GM10266 (cell line): ENCODE results near the gene CTRB1.

Experiments
- DNase-seq: peaks from one replicate; pipeline ENCODE4 v3.0.0; 2012; ENCODE audit errors: extremely low spot score
- CTCF ChIP-seq: IDR thresholded peaks from 2 replicates; pipeline ENCODE4 v1.5.1; 2012; ENCODE audit warnings: mild to moderate bottlenecking, low read depth; ENCODE audit not compliant: control insufficient read depth, insufficient read depth; ENCODE audit errors: missing control alignments

Gene CTRB1

GRCh38 chr16:75229172-75230031, 10.6 kb downstream of the CTRB1 start:
- TF ChIP-seq CTCF, result no peak
- no peak for DNase-seq

DNA sequence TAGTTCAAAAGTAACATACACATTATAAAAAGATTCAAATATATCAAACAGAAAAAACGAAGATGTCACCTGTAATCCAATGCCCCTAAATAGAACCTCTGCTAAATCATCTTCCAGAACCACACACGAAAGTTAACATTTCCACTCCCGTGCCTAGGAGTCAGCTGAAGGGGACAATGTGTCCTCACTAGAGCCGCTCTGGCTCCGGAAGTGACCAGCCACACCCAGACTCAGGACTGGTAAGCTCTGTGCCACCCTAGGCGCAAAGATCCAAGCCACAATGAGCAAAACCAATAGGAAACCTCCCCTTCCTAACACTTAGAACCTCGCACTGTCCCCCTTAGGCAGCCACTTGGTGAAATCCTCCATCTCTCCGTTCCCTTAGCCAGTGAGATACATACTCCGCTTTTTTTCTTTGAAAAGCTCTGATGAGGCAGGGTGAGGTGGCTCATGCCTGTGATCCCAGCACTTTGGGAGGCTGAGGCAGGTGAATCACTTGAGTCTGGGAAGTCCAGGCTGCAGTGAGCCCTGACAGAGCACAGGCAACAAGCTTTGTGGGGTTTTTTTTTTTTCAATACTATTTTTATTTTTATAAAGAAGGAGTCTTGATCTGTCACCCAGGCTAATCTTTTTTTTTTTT, 11.8 kb downstream of the CTRB1 start:
- no peak for TF ChIP-seq CTCF
- DNase-seq, result no peak

DNA sequence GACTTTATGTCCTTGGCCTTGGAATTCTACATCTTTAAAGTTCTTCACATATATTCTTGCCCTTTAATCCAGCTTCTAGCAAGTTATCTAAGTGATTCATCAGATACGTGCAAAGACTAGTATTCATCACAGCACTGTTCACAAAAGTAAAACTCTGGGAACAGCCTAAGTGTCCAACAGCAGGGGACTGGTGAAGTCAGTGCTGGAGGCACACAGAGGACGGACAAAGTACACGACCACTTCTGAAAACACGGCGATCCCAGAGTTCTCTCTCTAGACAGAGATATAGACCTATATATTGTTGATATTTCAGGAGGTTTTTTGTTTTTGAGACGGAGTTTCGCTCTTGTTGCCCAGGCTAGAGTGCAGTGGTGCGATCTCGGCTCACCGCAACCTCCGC, 12.8 kb downstream of the CTRB1 start:
- TF ChIP-seq CTCF, result no peak
- DNase-seq, result no peak

GRCh38 chr16:75233611-75233938, 14.8 kb downstream of the CTRB1 start:
- DNase-seq, result no peak
- no peak for TF ChIP-seq CTCF

DNA sequence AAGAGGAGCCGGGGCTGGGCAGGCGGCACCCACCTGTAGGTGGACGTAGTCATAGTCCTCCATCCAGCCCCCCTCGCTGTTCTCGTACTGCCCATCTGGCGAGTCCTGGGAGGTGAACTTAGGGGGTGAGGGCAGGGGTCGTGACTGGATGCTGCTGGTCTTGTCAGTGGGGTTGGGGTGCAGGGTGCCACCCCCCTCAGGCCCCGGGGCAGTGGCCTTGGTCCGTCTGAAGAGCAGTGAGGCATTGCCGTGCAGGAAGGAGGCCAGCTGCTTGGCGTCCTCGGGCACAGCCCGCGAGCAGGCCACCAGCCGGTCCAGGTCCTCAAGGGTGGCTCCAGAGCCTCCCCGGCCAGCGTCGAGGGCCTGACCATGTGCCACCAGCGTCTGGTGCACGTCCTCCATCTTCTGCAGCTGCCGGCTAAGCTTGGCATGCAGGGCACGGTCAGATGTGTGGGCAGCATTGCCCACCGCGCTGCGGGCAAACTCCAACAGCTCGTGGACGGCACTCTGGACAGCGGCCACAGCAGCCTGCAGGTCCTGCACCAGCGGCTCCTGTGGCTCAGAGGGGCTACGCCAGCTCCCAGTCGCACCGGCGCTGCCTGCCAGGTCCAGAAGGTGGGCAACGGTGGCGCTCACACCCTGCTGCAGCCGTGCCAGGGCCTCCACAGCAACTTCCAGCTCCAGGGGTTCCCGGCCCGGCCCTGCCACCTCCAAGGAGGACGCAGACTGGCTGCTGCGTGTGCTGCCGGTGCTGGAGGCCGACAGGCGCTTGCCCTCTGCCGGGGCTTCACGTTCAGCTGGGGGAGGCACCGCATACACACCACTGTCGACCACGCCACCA, 16.3 kb downstream of the CTRB1 start:
- TF ChIP-seq CTCF, result no peak
- no peak for DNase-seq

- TF ChIP-seq CTCF, result no peak
- no peak for DNase-seq
These were observed 17.0 kb downstream of the CTRB1 start for GRCh38 chr16:75235721-75236193.
